Effector memory CD4-positive, alpha-beta T cell (primary cell): Measurements from ENCODE around the gene DALRD3.
A peak's percentile ranks its signal among the peaks of the same experiment; 100 is the strongest.

ENCODE experiments used
- DNase-seq, 3 donors: peaks; one replicate each; pipeline ENCODE4 v3.0.0-alpha.2; 2020
- H3K27ac ChIP-seq: 2 replicates; pipeline ENCODE4 v1.7.0; 2013; ENCODE audit warnings: mild to moderate bottlenecking, low read length, moderate library complexity; ENCODE audit not compliant: insufficient read depth, poor library complexity, severe bottlenecking
- H3K27me3 ChIP-seq: replicated peaks from 2 replicates; pipeline ENCODE4 v1.7.0; 2013; ENCODE audit warnings: mild to moderate bottlenecking, low read length; ENCODE audit not compliant: insufficient read depth, control insufficient read depth, poor library complexity, severe bottlenecking
- H3K36me3 ChIP-seq: 2 replicates; pipeline ENCODE4 v1.7.0; 2013; ENCODE audit warnings: mild to moderate bottlenecking, low read length, moderate library complexity; ENCODE audit not compliant: control insufficient read depth, insufficient read depth
- H3K4me1 ChIP-seq: 2 replicates; pipeline ENCODE4 v1.7.0; 2013; ENCODE audit warnings: low read length, mild to moderate bottlenecking; ENCODE audit not compliant: control insufficient read depth, insufficient read depth, poor library complexity, severe bottlenecking
- H3K4me3 ChIP-seq: 2 replicates; pipeline ENCODE4 v1.7.0; 2013; ENCODE audit warnings: low read length, low read depth, mild to moderate bottlenecking; ENCODE audit not compliant: insufficient read depth, poor library complexity, severe bottlenecking
- H3K9me3 ChIP-seq: 2 replicates; pipeline ENCODE4 v1.7.0; 2013; ENCODE audit warnings: mild to moderate bottlenecking, low read length, moderate library complexity; ENCODE audit not compliant: control insufficient read depth

Gene DALRD3

GRCh38 chr3:49022688-49023171, 4.3 kb upstream of the DALRD3 start:
- no peaks in the 10 kb centered on the region for H3K9me3 ChIP-seq
- H3K4me3 ChIP-seq: peak overlapping the region; percentile 99
- no peaks in the 10 kb centered on the region for H3K27me3 ChIP-seq
- no peak for DNase-seq
- H3K36me3 ChIP-seq: peaks cover 35% of the 10 kb centered on the region
- peaks cover 28% of the 10 kb centered on the region for H3K4me1 ChIP-seq
- H3K27ac ChIP-seq: peak overlapping the region; percentile 98

GRCh38 chr3:49021813-49022687, 3.7 kb upstream of the DALRD3 start, which contains the start of gene NDUFAF3:
Gene NDUFAF3, plus strand, starts transcription at chr3:49022121. Its CDS starts 24 bp downstream, at chr3:49022145.
- Histone ChIP-seq H3K9me3 (no peaks in the 10 kb centered on the region), H3K4me3 (peak within 1 kb of the TSS; percentile 99), H3K27me3 (no peaks in the 10 kb centered on the region), H3K27ac (peak within 1 kb of the TSS; percentile 98), H3K36me3 (peaks cover 35% of the 10 kb centered on the region), H3K4me1 (peaks cover 34% of the 10 kb centered on the region)
- peak; percentile 80 to 84 (median 82) for DNase-seq

DNA sequence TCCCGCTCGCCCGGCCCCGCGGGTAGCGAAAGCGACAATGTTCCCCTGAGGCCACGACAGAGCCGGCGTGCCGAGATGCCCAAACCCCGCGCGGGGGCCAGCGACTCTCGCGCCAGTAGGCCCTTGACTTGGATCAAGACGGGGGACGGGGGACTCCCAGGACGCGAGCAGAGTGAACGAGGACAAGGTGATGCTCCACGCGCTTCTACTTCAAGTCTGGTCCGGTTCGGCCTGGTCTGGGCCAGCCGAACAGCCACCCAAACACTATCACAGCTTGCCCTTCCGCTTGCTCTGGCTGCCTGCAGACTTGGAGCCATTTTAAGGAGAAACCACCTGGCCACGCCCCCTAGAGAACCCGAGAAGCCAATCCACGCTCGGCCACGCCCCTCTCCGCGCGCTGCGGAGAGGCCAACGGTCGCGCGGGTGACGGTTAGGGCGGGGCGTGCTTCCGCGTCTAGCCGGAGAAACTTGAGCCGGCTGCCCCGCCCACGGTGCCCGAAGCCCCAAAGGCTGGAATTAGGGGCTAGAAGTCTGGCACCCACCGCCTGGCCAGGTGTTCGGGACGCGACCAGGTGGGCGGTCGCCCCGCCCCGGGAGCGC, 2.9 kb upstream of the DALRD3 start:
- H3K36me3 ChIP-seq: peaks cover 30% of the 10 kb centered on the region
- peak; percentile 96 to 98 (median 97) for DNase-seq

GRCh38 chr3:49020330-49021212, 2.2 kb upstream of the DALRD3 start:
- Histone ChIP-seq H3K4me3 (peak overlapping the region; percentile 99), H3K9me3 (no peaks in the 10 kb centered on the region), H3K4me1 (peaks cover 34% of the 10 kb centered on the region), H3K27ac (peak overlapping the region; percentile 98), H3K36me3 (peaks cover 30% of the 10 kb centered on the region), H3K27me3 (no peaks in the 10 kb centered on the region)
- no peak for DNase-seq

More for the DNA sequence above, 2.9 kb upstream of the DALRD3 start:
- H3K27me3 ChIP-seq: no peaks in the 10 kb centered on the region
- H3K4me1 ChIP-seq: peaks cover 34% of the 10 kb centered on the region
- H3K4me3 ChIP-seq: peak overlapping the region; percentile 99
- H3K27ac ChIP-seq: peak overlapping the region; percentile 98
- no peaks in the 10 kb centered on the region for H3K9me3 ChIP-seq

DNA sequence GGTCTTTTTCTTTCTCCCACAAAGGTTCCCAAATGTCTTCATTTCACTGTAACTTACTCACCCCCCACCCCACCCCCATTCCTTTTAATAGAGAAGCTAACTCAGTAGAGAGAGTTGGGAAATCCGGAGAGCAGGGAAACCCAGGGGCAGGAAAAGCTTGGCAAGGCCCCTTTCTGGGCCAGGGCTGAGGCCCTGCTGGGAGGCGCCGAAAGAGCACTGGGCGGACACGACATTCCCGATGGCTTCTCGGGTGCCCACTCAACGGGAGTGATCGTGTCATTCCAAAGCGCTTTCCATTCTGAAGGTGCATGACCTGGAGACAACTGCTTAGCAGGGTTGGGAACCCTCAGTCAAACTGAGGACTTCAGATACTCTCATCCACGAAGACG, 1.6 kb upstream of the DALRD3 start:
- Histone ChIP-seq H3K27me3 (no peaks in the 10 kb centered on the region), H3K4me1 (peaks cover 34% of the 10 kb centered on the region), H3K27ac (peak overlapping the region; percentile 7), H3K4me3 (peak overlapping the region; percentile 99), H3K36me3 (peaks cover 30% of the 10 kb centered on the region), H3K9me3 (no peaks in the 10 kb centered on the region)
- no peak for DNase-seq

DNA sequence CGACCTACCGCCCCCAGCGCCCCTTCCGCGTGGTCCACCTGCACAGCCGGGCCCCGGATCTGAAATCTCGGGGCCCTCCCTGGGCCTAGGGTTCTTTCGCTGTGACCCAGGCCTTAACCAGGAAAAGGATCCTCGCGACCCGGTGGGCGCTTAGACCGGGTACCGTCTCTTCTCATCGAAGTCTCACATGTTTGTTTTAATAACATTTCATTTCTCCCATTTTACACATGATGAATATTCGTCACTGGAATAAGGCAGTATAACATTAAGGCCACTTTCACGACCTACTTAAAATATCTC, 277 bp upstream of the DALRD3 start:
- no peaks in the 10 kb centered on the region for H3K27me3 ChIP-seq
- H3K9me3 ChIP-seq: no peaks in the 10 kb centered on the region
- peak overlapping the region; percentile 75 for H3K27ac ChIP-seq
- peaks cover 28% of the 10 kb centered on the region for H3K36me3 ChIP-seq
- H3K4me3 ChIP-seq: peak overlapping the region; percentile 80
- H3K4me1 ChIP-seq: peaks cover 34% of the 10 kb centered on the region
- no peak for DNase-seq

DNA sequence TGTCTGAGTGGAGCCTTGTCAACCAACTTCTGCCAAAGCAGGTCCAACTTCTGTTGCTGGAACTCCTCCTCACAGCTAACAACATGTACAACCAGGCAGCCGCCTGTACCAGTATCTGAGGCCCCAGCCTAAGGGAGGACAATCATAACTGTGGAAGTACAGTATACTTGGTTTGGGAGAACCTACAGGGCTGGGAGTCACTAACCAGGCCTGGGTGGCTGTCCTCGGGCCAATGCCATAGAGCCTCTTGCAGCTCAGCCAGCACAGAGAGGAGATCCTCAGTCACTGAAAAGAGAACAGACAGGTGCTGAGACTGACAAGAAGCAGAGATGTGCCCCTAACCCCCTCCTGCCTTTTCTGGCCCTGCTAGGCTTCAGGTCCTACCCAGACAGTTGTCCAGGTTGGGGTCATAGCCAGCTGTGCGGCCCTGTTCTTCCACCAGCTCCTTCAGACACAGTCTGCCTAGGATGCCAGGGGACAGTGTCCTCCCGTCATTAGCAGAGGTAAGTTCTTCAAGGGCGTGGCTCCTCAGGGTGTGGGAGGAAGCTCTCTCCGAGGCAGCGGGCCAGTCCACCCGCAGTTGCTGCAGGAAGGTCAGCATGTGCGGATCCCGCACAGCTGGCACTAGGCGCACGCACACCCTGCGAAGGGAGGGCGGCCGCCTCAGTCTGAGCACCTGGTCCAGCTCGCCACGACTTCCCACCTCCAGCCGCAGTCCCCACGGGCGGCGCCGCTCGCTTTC, 980 bp downstream of the DALRD3 start:
- peaks cover 24% of the 10 kb centered on the region for H3K4me1 ChIP-seq
- peak overlapping the region; percentile 75 for H3K27ac ChIP-seq
- H3K27me3 ChIP-seq: no peaks in the 10 kb centered on the region
- H3K36me3 ChIP-seq: peaks cover 35% of the 10 kb centered on the region
- H3K4me3 ChIP-seq: peak overlapping the region; percentile 80
- H3K9me3 ChIP-seq: no peaks in the 10 kb centered on the region
- DNase-seq: no peak

DNA sequence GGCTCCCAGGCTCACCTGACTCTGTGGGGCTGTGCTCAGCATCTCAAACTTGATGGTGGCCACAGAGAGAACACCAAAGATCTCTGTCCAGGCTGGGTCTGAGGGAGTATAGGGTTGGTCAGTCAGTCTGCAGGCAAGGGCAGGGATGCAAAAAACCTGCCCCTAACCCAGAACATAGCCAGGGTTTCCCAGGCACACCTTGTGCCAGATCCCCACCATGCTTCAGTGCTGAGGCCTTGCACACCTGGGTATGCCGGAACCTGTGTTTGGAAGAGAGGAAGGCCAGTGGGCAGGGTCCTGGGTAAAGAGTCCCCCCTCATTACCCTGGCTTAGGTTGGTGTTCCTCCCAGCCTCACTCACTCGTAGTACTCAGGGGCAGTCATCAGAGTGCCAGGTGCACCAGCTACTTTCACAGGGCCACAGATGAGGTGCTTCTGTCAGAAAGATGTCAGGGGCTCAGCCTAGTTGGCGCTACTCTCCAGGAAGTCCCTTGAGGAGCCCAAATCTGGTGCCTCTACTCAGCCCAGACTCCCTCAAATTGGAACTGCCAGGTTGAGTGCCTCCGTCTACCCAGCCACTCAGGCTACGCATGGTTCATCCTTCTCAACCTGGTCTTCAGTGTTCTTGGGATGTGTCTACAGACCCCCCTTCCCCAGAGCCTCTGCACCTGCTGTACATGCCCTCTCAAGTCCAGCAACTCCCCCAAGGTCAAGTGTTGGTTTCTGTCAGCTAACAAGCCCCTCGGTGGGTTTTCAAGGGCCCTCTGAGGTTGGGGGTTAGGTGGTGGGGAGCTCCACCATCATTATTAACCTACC, 1.8 kb downstream of the DALRD3 start:
- H3K9me3 ChIP-seq: no peaks in the 10 kb centered on the region
- peak overlapping the region; percentile 75 for H3K27ac ChIP-seq
- H3K36me3 ChIP-seq: peaks cover 43% of the 10 kb centered on the region
- no peaks in the 10 kb centered on the region for H3K27me3 ChIP-seq
- H3K4me1 ChIP-seq: peaks cover 24% of the 10 kb centered on the region
- no peak overlapping the region for H3K4me3 ChIP-seq
- DNase-seq: no peak

DNA sequence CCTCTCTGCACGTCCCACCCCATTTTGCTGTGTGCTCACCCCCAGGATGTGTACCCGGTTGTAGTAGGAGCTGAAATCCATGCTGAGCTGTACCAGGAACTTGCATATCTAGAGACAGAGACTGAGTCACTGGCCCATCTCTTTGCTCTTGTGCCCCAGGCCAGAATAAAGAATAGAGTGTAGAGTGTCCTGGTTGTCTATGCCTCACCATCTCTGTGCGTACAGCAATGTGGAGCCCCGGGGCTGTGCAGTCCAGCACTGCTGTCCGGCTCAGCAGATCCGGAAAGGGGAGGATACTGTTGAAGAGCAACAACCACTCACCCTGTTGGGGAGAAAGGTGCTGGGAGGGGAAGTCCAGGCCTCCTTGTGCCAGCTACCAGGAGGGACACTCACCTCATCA, 2.6 kb downstream of the DALRD3 start:
- Histone ChIP-seq H3K9me3 (no peaks in the 10 kb centered on the region), H3K27me3 (no peaks in the 10 kb centered on the region), H3K36me3 (peaks cover 46% of the 10 kb centered on the region), H3K4me3 (no peak overlapping the region), H3K27ac (no peak overlapping the region), H3K4me1 (peaks cover 24% of the 10 kb centered on the region)
- DNase-seq: no peak
